Brain microvascular endothelial cell (primary cell): Measurements from ENCODE around the gene AGBL4.

Source experiments
- DNase-seq: peaks from one replicate; pipeline ENCODE4 v3.0.0-alpha.2; 2020
- H3K27ac ChIP-seq: fragments of 250-450 bp; sonication (Bioruptor Pico); 2 replicates; pipeline ENCODE4 v1.5.1; 2020; ENCODE audit warnings: mild to moderate bottlenecking, moderate library complexity
- H3K27me3 ChIP-seq: fragments of 250-450 bp; sonication (Bioruptor Pico); replicated peaks from 2 replicates; pipeline ENCODE4 v1.5.1; 2020; ENCODE audit warnings: mild to moderate bottlenecking
- H3K36me3 ChIP-seq: fragments of 250-450 bp; sonication (Bioruptor Pico); replicated peaks from 2 replicates; pipeline ENCODE4 v1.5.1; 2020; ENCODE audit warnings: mild to moderate bottlenecking
- H3K4me3 ChIP-seq: 2 replicates; pipeline ENCODE4 v1.5.1; 2011; ENCODE audit warnings: low read depth, mild to moderate bottlenecking, control low read depth, low read length, moderate library complexity
- in situ Hi-C: cut with HindIII; loops from 2 replicates; pipeline ENCODE4 v1.10.0; 2017; ENCODE audit warnings: low sequenced_read_pairs, low pct_ligation_motif_present
- TF ChIP-seq, protein P1 (sequence below): IDR thresholded peaks from 2 replicates; pipeline ENCODE4 v1.5.1; 2011; ENCODE audit warnings: low read depth, mild to moderate bottlenecking, moderate library complexity, low read length, control low read depth, inconsistent platforms; ENCODE audit errors: missing control alignments

Gene AGBL4

DNA sequence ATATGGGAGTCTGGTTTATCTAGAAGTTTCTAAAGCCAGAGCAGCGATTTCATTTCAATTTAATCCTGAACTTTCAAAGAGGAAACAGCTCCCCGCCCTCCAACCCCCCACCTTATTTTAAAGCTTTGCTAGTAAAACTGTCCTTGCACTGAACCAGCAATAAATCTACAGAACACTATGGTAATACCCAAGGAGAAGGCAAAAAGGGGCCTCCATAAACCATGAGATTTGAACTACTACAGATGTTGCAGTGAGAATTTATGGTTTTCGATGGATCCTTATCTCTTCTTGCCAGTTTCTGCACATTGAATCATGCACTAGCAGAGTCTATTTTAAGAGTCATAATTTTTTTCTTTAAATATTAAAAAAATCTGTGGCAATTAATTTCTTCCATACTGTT lies 1182.3 kb downstream of the AGBL4 start:
- no peak overlapping the region for H3K27ac ChIP-seq
- H3K36me3 ChIP-seq, result no peaks in the 10 kb centered on the region
- H3K27me3 ChIP-seq, result no peaks in the 10 kb centered on the region
- DNase-seq, result no peak
- TF ChIP-seq, protein P1, sequence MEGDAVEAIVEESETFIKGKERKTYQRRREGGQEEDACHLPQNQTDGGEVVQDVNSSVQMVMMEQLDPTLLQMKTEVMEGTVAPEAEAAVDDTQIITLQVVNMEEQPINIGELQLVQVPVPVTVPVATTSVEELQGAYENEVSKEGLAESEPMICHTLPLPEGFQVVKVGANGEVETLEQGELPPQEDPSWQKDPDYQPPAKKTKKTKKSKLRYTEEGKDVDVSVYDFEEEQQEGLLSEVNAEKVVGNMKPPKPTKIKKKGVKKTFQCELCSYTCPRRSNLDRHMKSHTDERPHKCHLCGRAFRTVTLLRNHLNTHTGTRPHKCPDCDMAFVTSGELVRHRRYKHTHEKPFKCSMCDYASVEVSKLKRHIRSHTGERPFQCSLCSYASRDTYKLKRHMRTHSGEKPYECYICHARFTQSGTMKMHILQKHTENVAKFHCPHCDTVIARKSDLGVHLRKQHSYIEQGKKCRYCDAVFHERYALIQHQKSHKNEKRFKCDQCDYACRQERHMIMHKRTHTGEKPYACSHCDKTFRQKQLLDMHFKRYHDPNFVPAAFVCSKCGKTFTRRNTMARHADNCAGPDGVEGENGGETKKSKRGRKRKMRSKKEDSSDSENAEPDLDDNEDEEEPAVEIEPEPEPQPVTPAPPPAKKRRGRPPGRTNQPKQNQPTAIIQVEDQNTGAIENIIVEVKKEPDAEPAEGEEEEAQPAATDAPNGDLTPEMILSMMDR, result no peak
- in situ Hi-C loops, result no loop called here
- H3K4me3 ChIP-seq, result no peak overlapping the region

DNA sequence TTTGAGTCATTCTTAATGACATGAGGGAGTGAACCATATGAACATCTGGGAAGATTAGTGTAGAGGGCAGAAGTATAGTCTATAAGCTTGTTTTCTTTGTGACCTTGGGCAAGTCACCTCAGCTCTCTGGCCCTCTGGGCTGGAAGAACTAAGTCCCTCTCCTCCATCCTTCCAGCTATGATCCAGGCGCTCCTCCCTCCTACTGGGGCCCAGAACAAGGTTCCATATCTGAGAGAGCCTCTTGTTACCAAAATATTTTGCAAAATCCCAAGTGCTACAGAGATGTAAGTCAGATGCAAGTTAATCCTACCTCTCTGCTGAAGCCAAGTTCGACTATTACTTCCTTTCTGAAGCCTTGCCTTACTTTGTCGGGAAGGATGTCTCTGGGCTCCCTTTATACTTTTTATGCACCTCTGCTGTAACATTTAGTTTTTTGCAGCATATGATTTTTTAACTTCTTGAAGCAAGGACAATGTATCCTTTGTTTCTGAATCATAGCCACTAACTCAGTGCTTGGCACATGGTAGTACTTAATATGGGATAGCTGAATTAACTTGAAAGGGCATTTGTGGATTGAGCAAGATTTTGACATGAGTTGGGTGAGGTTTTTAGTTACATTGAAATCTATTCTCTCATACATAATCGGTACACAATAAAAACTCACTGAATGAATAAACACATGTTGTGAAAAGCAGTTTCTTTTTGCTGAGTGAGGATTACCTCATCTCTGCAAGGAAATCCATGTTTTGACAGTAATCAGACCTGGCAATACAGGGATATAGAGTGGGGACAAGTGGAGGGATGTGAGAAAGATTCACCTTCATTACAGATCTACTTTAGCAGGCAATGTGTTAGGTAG lies 1192.4 kb downstream of the AGBL4 start:
- TF ChIP-seq, protein P1, result no peak
- no peaks in the 10 kb centered on the region for H3K36me3 ChIP-seq
- no peak overlapping the region for H3K4me3 ChIP-seq
- in situ Hi-C loops, result no loop called here
- H3K27me3 ChIP-seq, result no peaks in the 10 kb centered on the region
- H3K27ac ChIP-seq, result no peak overlapping the region
- no peak for DNase-seq

DNA sequence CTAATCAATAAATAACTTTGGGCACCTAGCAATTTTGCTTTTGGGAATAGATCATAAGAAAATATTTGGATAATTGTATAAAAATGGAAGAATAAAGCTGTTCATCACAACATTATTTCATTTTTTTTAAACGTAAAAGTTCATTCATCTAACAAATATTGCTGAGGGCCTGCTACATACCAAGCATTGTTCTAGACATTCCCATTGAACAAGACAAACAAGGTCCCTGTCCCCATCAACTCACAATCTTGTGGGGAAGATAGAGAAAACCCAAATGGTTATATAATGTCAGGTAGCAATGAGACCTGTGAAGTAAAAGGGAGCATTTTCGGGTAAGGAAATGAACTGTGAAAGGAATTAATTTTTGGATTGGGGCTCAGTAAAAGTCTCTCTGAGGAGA lies 1193.0 kb downstream of the AGBL4 start:
- no peaks in the 10 kb centered on the region for H3K36me3 ChIP-seq
- in situ Hi-C loops, result no loop called here
- no peak overlapping the region for H3K4me3 ChIP-seq
- no peaks in the 10 kb centered on the region for H3K27me3 ChIP-seq
- DNase-seq, result no peak
- TF ChIP-seq, protein P1, result no peak
- H3K27ac ChIP-seq, result no peak overlapping the region

DNA sequence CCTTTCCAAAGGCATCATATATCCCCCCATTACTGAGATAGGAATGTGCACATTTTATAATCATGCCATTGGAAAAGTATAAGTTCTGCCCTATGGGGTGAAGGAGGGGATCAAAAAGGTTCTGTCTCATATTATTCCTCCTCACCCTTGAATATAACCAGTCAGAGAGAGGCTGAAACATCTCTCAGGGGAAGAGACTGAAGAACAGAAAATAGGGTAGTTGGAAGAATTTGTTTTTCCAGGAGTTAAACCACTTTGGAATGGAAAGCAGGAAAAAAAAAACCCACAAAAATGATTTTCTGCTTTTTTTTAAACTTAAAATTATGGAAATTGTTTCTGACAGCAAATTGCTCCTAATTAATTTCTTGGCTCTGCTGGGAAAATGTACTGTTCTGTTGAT lies 1194.3 kb downstream of the AGBL4 start:
- H3K4me3 ChIP-seq, result no peak overlapping the region
- no peak for DNase-seq
- H3K27me3 ChIP-seq, result no peaks in the 10 kb centered on the region
- H3K36me3 ChIP-seq, result no peaks in the 10 kb centered on the region
- TF ChIP-seq, protein P1, result no peak
- H3K27ac ChIP-seq, result no peak overlapping the region
- in situ Hi-C loops, result no loop called here

DNA sequence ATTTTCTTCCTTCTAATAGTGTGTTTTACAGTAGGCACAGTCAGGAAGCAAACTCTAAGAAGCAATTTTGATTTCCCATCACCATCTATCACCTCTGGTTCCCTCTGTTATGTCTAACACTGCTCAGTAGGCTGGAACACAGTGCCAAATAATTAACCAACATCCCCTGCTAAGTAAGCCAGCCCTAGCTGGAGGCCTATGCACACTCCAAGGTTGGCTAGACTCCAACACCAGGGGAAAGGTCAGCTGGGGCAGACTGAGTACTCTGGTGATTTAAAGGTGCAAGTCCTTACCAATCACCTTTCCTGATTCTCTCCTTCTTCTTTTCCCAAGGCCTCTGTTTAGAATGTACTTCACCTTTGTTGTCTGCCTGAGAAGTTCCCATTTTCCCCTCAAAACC lies 1200.6 kb downstream of the AGBL4 start:
- Histone ChIP-seq H3K36me3 (no peaks in the 10 kb centered on the region), H3K4me3 (no peak overlapping the region), H3K27me3 (no peaks in the 10 kb centered on the region), H3K27ac (no peak overlapping the region)
- in situ Hi-C loops, result no loop called here
- TF ChIP-seq, protein P1, result no peak
- DNase-seq, result no peak

DNA sequence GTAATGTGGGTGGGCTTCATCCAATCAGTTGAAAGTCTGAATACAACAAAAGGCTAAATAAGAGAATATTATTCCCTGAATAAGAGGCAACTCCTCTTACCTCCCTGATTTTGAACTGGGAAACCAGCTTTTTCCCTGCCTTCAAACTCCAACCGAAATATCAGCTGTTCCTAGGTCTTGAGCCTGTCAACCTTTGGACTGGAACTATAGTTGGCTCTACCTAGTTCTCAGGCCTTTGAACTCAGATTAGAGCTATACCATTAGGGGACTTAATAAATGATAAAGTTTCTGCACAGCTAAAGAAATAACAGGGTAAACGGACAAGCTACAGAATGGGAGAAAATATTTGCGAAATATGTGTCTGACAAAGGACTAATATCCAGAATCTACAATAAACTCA lies 1203.3 kb downstream of the AGBL4 start:
- in situ Hi-C loops, result no loop called here
- no peak overlapping the region for H3K4me3 ChIP-seq
- H3K27ac ChIP-seq, result no peak overlapping the region
- DNase-seq, result no peak
- TF ChIP-seq, protein P1, result no peak
- no peaks in the 10 kb centered on the region for H3K36me3 ChIP-seq
- no peaks in the 10 kb centered on the region for H3K27me3 ChIP-seq
